Kidney epithelial cell (primary cell): ENCODE results near the gene RAMACL. TPM values are rescaled to one million over a fixed set of nuclear protein-coding genes. Genes with fewer than 3 reads are reported as not detected.

Source experiments
- DNase-seq: peaks from one replicate; pipeline ENCODE4 v3.0.0-alpha.2; 2010; ENCODE audit warnings: low read depth
- H3K27me3 ChIP-seq: 2 replicates; pipeline ENCODE4 v1.6.0; 2011; ENCODE audit warnings: low read length; ENCODE audit not compliant: control insufficient read depth, insufficient read depth
- H3K36me3 ChIP-seq: 2 replicates; pipeline ENCODE4 v1.5.1; 2011; ENCODE audit warnings: low read length; ENCODE audit not compliant: control insufficient read depth, insufficient read depth
- H3K4me3 ChIP-seq: 2 replicates; pipeline ENCODE4 v1.5.1; 2011; ENCODE audit warnings: low read depth, mild to moderate bottlenecking, control low read depth, low read length
- total RNA-seq: library from RNA; depleted of rRNA; stranded (reverse); fragments of >200 nt; gene quantifications from 2 replicates; pipeline ENCODE4 v1.2.3, GENCODE V29; 2015
- TF ChIP-seq, protein P1 (sequence below): IDR thresholded peaks from 2 replicates; pipeline ENCODE4 v1.5.1; 2011; ENCODE audit warnings: mild to moderate bottlenecking, moderate library complexity, low read length, control low read depth, inconsistent platforms; ENCODE audit not compliant: insufficient read depth, poor library complexity, severe bottlenecking

RAMACL gene
- total RNA-seq, 1 donor from 2014 or later = 0.88 TPM

GRCh38 chr6:166538297-166539010, 48.0 kb downstream of the RAMACL start:
- Histone ChIP-seq H3K4me3 (no peak overlapping the region), H3K36me3 (no peaks in the 10 kb centered on the region), H3K27me3 (no peaks in the 10 kb centered on the region)
- DNase-seq = no peak
- TF ChIP-seq, protein P1, sequence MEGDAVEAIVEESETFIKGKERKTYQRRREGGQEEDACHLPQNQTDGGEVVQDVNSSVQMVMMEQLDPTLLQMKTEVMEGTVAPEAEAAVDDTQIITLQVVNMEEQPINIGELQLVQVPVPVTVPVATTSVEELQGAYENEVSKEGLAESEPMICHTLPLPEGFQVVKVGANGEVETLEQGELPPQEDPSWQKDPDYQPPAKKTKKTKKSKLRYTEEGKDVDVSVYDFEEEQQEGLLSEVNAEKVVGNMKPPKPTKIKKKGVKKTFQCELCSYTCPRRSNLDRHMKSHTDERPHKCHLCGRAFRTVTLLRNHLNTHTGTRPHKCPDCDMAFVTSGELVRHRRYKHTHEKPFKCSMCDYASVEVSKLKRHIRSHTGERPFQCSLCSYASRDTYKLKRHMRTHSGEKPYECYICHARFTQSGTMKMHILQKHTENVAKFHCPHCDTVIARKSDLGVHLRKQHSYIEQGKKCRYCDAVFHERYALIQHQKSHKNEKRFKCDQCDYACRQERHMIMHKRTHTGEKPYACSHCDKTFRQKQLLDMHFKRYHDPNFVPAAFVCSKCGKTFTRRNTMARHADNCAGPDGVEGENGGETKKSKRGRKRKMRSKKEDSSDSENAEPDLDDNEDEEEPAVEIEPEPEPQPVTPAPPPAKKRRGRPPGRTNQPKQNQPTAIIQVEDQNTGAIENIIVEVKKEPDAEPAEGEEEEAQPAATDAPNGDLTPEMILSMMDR = no peak

DNA sequence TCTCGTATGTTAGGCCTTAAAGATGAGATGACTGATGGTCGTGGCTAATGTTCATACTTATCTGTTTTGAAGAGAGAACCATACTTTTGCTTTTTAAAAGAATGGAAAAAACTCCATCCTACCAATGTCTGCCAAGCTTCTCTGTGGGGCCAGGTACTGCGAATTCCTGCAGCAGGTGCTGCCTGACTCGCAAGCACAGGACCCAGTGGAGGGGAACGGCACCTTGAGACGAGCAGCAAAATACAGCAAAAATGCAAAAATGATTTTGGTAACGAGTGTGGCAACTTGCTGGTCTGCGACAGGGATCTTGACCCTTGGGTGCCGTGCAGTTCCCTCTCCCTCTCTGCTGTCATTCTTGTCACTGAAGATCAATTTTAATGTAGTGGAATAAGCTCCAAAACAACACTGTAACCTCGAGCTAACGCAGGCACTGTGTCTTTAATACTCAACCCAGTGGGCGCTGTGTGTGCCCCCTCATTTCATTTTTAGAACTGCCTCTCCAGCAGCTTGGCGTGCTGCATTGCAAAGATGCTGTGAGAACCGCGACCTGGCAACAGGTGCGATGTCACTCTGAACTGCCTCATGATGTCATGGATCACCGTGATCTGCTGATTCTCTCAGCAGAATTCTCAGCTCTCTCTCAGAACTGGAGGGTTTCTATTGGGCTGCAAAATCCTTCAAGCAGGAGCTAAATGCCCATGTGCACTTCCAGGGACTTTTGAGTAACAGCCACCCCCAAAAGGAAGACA, 51.6 kb downstream of the RAMACL start:
- no peak for DNase-seq
- no peaks in the 10 kb centered on the region for H3K36me3 ChIP-seq
- TF ChIP-seq, protein P1 = no peak
- H3K27me3 ChIP-seq = no peaks in the 10 kb centered on the region
- no peak overlapping the region for H3K4me3 ChIP-seq

GRCh38 chr6:166533205-166533824, 53.2 kb downstream of the RAMACL start:
- Histone ChIP-seq H3K4me3 (no peak overlapping the region), H3K27me3 (no peaks in the 10 kb centered on the region), H3K36me3 (no peaks in the 10 kb centered on the region)
- no peak for DNase-seq
- TF ChIP-seq, protein P1 = no peak

Other genes with a start within 250 kb of the RAMACL start
- gene SFT2D1, start 244.1 kb downstream of the RAMACL start, total RNA-seq = 59.7 and 74.1 TPM in 2 replicates
- 20.3 and 27.9 TPM in 2 replicates for gene MPC1, start 203.7 kb downstream of the RAMACL start, total RNA-seq
- gene RPS6KA2, start 40.6 kb upstream of the RAMACL start, total RNA-seq = 45.4 and 51.9 TPM in 2 replicates